HUES64 (cell line): ENCODE data around the gene PRPSAP1.
"Not testable (repeated sequence)": the region's sequence is repeated elsewhere in the genome, so short reads cannot be mapped to it uniquely, and the experiment has no call there.

Experiments used
- H3K27ac ChIP-seq: 2 replicates; pipeline ENCODE4 v1.7.0; 2013; ENCODE audit warnings: low read depth, low read length, inconsistent platforms
- H3K27me3 ChIP-seq: 2 replicates; pipeline ENCODE4 v1.6.1; 2013; ENCODE audit warnings: mild to moderate bottlenecking, low read length; ENCODE audit not compliant: insufficient read depth
- H3K36me3 ChIP-seq: 2 replicates; pipeline ENCODE4 v1.6.1; 2013; ENCODE audit warnings: mild to moderate bottlenecking, low read length; ENCODE audit not compliant: insufficient read depth
- H3K4me1 ChIP-seq: 2 replicates; pipeline ENCODE4 v1.6.1; 2013; ENCODE audit warnings: mild to moderate bottlenecking, low read length, moderate library complexity; ENCODE audit not compliant: insufficient read depth
- H3K4me3 ChIP-seq: 2 replicates; pipeline ENCODE4 v1.5.1; 2013; ENCODE audit warnings: mild to moderate bottlenecking, low read length, moderate library complexity
- H3K9ac ChIP-seq: 2 replicates; pipeline ENCODE4 v1.6.1; 2013; ENCODE audit warnings: mild to moderate bottlenecking, low read depth, low read length
- H3K9me3 ChIP-seq: 2 replicates; pipeline ENCODE4 v1.6.1; 2013; ENCODE audit warnings: low read depth, low read length; ENCODE audit not compliant: insufficient read depth
- WGBS: fragments of 150-250, 120-280 bp; methylation state at CpG from one replicate; pipeline ENCODE4 v1.1.7; 2013; ENCODE audit warnings: missing lambda C conversion rate; 5-methylcytosine and 5-hydroxymethylcytosine counted together

Gene PRPSAP1

DNA sequence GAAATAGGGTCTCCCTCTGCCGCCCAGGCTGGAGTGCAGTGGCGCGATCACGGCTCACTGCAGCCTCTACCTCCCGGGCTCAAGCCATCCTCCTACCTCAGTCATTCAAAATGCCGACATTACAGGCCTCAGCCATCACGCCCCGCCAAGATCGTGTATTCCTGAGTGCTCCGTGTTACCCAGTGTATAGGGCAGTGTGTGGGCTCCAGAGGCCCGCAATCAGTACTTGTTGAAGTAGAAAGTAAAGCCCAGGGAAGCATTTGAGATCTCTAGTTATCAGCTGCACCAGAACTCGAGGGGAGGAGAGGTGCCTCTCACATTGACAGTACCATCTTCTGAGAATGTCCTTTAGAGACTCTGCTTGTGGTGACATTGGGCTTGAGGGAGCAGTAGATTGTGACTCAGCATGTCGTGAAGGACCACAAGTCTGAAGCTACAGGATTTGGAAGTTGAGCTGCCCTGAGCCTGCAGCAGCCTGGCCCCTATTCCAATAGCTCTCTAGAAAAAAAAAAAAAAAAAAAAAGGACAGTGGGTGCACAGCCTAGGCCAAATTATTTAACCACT is 1.1 kb upstream of the PRPSAP1 start:
- 58% methylated on average over 13 of the region's 13 CpGs for WGBS
- H3K27me3 ChIP-seq = no peaks in the 10 kb centered on the region
- no peak overlapping the region for H3K9ac ChIP-seq
- H3K27ac ChIP-seq = no peak overlapping the region
- no peaks in the 10 kb centered on the region for H3K36me3 ChIP-seq
- peaks cover 3% of the 10 kb centered on the region; the same call in 1 of the 2 replicates for H3K4me1 ChIP-seq
- H3K4me3 ChIP-seq = no peak overlapping the region
- no peaks in the 10 kb centered on the region for H3K9me3 ChIP-seq

DNA sequence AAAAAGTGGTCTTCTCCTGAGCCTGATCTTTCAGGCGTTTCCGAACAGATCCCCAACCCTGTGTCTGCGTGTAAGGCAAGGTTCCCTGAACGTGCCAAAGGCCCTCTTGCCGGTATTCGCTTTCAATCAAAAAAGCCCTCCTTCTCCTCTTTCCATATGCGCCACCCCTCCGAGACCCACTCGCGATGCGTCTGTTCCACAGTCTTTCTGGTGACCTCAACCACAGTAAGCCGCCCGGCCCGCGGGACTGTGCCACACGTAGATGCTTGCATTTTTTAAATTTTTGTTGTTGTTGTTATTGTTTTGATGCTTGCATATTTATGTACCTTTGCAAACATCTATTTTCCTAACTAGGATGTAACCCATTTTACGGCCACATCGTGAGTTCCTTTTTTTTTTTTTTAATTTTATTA is 607 bp upstream of the PRPSAP1 start:
- 8% methylated on average over 16 of the region's 18 CpGs for WGBS
- H3K27me3 ChIP-seq = no peaks in the 10 kb centered on the region
- peak overlapping the region; percentile 94 for H3K27ac ChIP-seq
- H3K4me1 ChIP-seq = peaks cover 3% of the 10 kb centered on the region; the same call in 1 of the 2 replicates
- peak overlapping the region; percentile 91 for H3K9ac ChIP-seq
- H3K9me3 ChIP-seq = no peaks in the 10 kb centered on the region
- H3K36me3 ChIP-seq = no peaks in the 10 kb centered on the region
- H3K4me3 ChIP-seq = peak overlapping the region; percentile 76

DNA sequence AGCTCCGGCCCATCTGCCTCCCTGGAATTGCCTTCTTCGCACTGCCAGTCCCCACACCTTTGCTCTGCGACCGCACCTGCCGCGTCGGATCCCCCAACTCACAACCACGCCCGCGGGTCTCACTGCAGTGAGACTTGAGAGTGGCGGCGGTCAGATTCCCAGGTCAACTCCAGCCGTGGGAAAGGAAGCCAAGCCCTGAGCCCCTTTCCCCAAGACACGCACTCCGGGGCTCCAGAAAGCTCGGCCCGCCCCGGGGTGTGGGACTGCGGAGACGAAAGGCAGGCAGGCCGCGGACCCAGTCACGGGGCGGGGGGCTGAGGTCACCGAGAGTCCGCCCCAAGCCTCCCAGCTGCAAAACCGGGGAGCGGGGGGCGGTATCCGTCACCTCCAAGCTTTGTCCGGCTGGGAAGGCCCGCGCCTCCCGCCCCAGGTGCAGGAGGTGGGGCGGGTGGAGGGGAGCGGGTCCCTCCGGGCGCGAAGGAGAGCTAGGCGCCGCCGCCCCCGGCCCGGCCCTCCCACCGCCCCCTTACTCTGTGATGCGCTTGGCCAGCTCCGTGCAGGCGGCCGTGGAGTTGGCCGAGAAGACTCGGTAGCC is 615 bp downstream of the PRPSAP1 start:
- Histone ChIP-seq H3K27me3 (no peaks in the 10 kb centered on the region), H3K27ac (no peak overlapping the region; the same call in 1 of the 2 replicates), H3K4me1 (peaks cover 3% of the 10 kb centered on the region; the same call in 1 of the 2 replicates), H3K9me3 (no peaks in the 10 kb centered on the region), H3K36me3 (0 out of 2 replicates have a peak, but pooled peaks cover 4% of the 10 kb centered on the region), H3K4me3 (peak overlapping the region; percentile 76), H3K9ac (peak overlapping the region; percentile 91)
- 1% methylated on average over 51 of the region's 51 CpGs for WGBS

DNA sequence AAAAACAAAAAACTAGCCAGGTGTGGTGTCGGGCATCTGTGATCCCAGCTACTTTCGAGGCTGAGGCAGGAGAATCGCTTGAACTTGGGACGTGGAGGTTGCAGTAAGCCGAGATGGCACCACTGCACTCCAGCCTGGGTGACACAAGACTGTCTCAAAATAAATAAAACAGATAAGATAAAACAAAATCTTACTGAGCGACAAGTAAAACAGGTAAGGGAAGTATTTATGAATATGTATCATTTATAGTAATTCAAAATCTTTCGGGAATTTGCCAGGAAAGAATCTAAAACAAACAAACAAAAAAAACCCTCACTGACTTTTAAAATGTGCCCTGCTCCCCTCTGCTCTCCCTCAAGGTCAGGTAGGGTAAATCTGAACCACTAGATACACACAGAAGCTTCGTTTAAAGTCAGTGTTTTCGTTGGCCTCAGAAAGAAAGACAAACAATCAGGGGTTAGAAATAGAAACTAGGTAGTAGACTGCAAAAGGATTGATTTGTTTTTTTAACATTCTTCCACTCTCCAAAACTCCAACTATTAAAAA is 2.1 kb downstream of the PRPSAP1 start:
- Histone ChIP-seq H3K36me3 (peaks cover 14% of the 10 kb centered on the region), H3K4me1 (peaks cover 3% of the 10 kb centered on the region; the same call in 1 of the 2 replicates), H3K9ac (no peak overlapping the region), H3K9me3 (no peaks in the 10 kb centered on the region), H3K27me3 (no peaks in the 10 kb centered on the region), H3K4me3 (no peak overlapping the region), H3K27ac (no peak overlapping the region)
- WGBS = 91% methylated on average over 7 of the region's 9 CpGs

DNA sequence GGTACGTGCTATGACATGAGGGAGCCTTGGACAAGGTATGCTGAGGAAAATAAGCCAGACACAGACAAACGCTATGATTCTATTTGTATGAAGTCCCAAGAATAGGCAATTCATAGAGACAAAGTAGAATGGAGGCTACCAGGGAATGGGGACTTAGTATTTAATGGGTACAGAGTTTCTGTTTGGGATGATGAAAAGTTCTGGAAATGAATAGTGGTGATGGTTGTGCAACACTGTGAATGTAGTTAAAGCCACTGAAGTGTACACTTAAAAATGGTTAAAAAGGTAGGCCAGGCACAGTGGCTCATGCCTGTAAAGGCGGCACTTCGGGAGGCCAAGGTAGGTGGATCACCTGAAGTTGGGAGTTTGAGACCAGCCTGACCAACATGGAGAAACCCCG is 3.3 kb downstream of the PRPSAP1 start:
- Histone ChIP-seq H3K4me1 (peaks cover 3% of the 10 kb centered on the region; the same call in 1 of the 2 replicates), H3K9me3 (no peaks in the 10 kb centered on the region), H3K9ac (no peak overlapping the region), H3K4me3 (no peak overlapping the region), H3K27me3 (no peaks in the 10 kb centered on the region), H3K27ac (no peak overlapping the region), H3K36me3 (peaks cover 25% of the 10 kb centered on the region)
- 96% methylated on average over 5 of the region's 5 CpGs for WGBS

DNA sequence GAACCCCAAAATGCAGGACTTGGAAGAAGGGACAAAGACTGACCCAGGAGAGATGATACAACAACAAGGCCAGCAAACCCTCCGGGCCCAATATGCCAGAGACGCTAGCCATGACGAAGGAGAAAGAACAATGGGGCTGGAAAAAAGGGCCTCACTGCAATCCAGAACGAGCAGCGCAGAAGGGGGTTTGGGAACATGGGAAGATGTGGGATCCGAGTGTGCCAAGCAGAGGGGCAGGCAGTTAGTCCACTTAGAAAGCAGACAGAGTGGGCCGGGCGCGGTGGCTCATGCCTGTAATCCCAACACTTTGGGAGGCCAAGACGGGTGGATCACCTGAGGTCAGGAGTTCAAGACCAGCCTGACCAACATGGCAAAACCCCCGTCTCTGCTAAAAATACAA is 6.8 kb downstream of the PRPSAP1 start:
- not testable (repeated sequence) for H3K4me3 ChIP-seq, H3K9me3 ChIP-seq, H3K27ac ChIP-seq, H3K9ac ChIP-seq, H3K4me1 ChIP-seq, H3K27me3 ChIP-seq
- WGBS = 95% methylated on average over 11 of the region's 11 CpGs
- H3K36me3 ChIP-seq = peaks cover 46% of the 10 kb centered on the region

DNA sequence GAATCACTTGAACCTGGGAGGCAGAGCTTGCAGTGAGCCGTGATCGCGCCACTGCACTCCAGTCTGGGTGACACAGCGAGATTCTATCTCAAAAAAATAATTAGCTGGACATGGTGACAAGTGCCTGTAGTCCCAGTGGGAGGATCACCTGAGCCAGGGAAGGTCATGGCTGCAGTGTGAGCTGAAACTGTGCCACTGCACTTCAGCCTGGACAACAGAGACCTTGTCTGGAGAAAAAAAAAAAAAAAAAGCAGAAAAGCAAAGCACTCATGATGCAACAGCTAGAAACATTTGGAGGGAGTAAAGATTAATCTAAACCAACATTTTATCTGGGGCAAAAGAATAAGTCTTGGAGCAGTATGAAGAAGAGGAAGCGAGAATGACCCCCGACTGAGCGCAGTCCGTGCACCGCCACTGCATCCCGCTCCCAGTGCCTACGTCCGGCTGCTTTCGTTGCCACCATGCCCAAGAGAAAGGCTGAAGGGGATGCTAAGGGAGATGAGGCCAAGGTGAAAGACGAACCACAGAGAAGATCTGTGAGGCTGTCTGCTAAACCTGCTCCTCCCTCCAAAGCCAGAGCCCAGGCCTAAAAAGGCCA is 8.2 kb downstream of the PRPSAP1 start:
- H3K9me3 ChIP-seq = no peaks in the 10 kb centered on the region
- H3K27ac ChIP-seq = no peak overlapping the region
- 95% methylated on average over 14 of the region's 14 CpGs for WGBS
- no peak overlapping the region for H3K4me3 ChIP-seq
- H3K27me3 ChIP-seq = no peaks in the 10 kb centered on the region
- no peak overlapping the region for H3K9ac ChIP-seq
- H3K36me3 ChIP-seq = peaks cover 51% of the 10 kb centered on the region
- H3K4me1 ChIP-seq = no peaks in the 10 kb centered on the region

DNA sequence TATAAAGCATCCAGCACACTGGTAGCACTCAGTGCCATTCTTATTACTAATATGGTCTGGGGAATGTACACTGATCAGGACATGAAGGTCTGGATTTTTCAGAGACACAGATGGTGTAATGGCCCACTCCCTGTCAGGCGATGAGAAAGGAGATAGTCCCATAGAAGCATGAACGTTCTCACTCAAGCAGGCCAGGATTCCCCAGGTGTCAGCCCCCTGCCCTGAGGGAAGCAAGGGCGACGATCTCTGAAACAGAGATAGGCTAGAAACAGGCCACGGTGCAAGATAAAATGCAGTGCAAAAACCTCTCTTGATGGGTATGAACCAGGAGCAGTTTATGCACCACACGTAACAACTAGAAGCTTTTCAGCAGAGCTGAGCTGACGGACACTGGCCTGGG is 10.6 kb downstream of the PRPSAP1 start:
- H3K4me1 ChIP-seq = no peaks in the 10 kb centered on the region
- 95% methylated on average over 7 of the region's 7 CpGs for WGBS
- H3K27ac ChIP-seq = no peak overlapping the region
- H3K9ac ChIP-seq = no peak overlapping the region
- no peak overlapping the region for H3K4me3 ChIP-seq
- no peaks in the 10 kb centered on the region for H3K9me3 ChIP-seq
- peaks cover 47% of the 10 kb centered on the region for H3K36me3 ChIP-seq
- no peaks in the 10 kb centered on the region for H3K27me3 ChIP-seq

DNA sequence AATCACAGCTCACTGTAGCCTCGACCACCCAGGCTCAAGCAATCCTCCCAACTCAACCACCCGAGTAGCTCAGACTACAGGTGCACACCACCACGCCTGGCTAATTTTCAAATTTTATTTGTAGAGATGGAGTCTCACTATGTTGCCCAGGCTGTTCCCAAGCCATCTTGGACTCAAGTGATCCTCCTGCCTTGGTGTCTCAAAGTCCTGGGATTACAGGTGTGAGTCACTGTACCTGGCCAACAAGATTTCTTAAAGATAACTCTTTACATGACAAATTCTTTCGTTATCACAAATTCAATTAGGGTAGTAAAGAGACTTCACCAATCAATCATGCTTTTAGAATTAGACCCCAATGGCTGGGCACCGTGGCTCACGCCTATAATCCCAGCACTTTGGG is 12.4 kb downstream of the PRPSAP1 start:
- peaks cover 34% of the 10 kb centered on the region for H3K36me3 ChIP-seq

DNA sequence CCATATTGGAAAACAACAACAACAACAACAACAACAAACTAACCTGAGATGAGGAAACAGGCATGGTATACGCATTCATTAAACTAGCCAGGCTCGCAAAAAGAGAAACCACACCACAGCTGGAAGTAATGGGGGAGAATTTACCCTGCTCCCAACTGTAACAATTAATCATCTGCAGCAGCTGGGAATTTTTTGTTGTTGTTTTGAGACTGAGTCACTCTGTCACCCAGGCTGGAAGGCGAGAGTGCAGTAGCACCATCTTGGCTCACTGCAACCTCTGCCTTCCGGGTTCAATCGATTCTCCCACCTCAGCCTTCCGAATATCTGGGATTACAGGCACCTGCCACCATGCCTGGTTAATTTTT is 16.3 kb downstream of the PRPSAP1 start:
- Histone ChIP-seq H3K4me3 (no peak overlapping the region), H3K9ac (no peak overlapping the region), H3K4me1 (peaks cover 3% of the 10 kb centered on the region; the same call in 1 of the 2 replicates), H3K27ac (no peak overlapping the region), H3K9me3 (no peaks in the 10 kb centered on the region), H3K27me3 (no peaks in the 10 kb centered on the region), H3K36me3 (peaks cover 9% of the 10 kb centered on the region)
- WGBS = 92% methylated on average over 4 of the region's 6 CpGs

More for the DNA sequence above, 12.4 kb downstream of the PRPSAP1 start:
- Histone ChIP-seq H3K9ac (no peak overlapping the region), H3K27ac (no peak overlapping the region), H3K27me3 (no peaks in the 10 kb centered on the region), H3K9me3 (no peaks in the 10 kb centered on the region), H3K4me1 (no peaks in the 10 kb centered on the region), H3K4me3 (no peak overlapping the region)
- 98% methylated on average over 6 of the region's 6 CpGs for WGBS

DNA sequence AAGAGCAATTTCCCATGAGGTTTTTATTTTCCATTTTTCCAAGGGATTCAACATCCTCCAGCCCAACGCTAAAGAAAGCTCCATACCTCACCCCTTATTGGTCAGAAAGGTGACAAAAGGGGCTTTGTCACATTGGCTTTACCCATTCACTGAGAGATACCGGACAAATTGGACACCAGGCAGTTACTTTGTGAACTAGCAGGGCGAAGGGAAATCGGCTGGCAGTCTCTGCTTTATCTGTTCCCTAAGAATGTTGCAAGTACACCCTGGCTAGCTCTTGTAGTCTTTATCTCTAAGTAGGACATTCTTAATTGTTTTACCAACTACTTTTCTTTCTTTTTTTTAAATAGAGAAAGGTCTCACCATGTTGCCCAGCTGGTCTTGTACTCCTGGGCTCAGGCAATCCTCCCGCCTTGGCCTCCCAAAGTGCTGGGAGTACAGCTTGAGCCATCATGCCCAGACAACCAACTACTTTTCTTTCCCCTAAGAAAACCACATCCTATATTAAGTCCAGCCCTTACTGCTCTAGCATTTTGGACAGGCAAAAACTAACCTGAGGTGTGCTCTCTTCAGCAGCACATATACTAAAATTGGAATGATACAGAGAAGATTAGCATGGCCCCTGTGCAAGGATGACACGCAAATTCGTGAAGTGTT is 16.8 kb downstream of the PRPSAP1 start:
- Histone ChIP-seq H3K9me3 (no peaks in the 10 kb centered on the region), H3K4me3 (no peak overlapping the region), H3K9ac (no peak overlapping the region), H3K27me3 (no peaks in the 10 kb centered on the region), H3K36me3 (peaks cover 9% of the 10 kb centered on the region), H3K27ac (no peak overlapping the region), H3K4me1 (peaks cover 3% of the 10 kb centered on the region; the same call in 1 of the 2 replicates)
- 94% methylated on average over 7 of the region's 7 CpGs for WGBS
